Kidney (tissue), 14 donors: ENCODE measurements around the gene SLC22A31. TPM values are rescaled to one million over a fixed set of nuclear protein-coding genes. Genes with fewer than 3 reads are reported as not detected.

Source experiments
- DNase-seq, 5 donors: peaks; one replicate each; pipeline ENCODE4 v3.0.0-alpha.2; 2013 to 2020
- FAIRE-seq: peaks from 2 replicates; lab custom pipeline; 2012; peaks lifted over from hg19 to GRCh38; lab: Jason Lieb, UNC
- H3K27ac ChIP-seq, 2 donors: one replicate each; pipeline ENCODE4 v1.7.0; 2013; ENCODE audit warnings: low read depth in 2 of 2, low read length in 2 of 2, inconsistent platforms in 1 of 2
- H3K27me3 ChIP-seq: one replicate; pipeline ENCODE4 v1.7.1; 2013; ENCODE audit warnings: low read length, inconsistent platforms; ENCODE audit not compliant: control insufficient read depth, insufficient read depth
- H3K36me3 ChIP-seq, 3 donors: one replicate each; pipeline versions ENCODE4 v1.7.0 to v1.7.1; 2013; ENCODE audit warnings: low read length in 3 of 3, control low read depth in 1 of 3, inconsistent platforms in 1 of 3; ENCODE audit not compliant: insufficient read depth in 3 of 3, control insufficient read depth in 2 of 3
- H3K4me1 ChIP-seq, 3 donors: one replicate each; pipeline versions ENCODE4 v1.7.0 to v1.7.1; 2013; ENCODE audit warnings: low read length in 3 of 3, inconsistent platforms in 1 of 3, low read depth in 1 of 3; ENCODE audit not compliant: control insufficient read depth in 2 of 3, insufficient read depth in 2 of 3
- H3K4me3 ChIP-seq, 3 donors: one replicate each; pipeline versions ENCODE4 v1.7.0 to v1.8.1; 2013; ENCODE audit warnings: low read length in 3 of 3, control low read depth in 1 of 3, inconsistent platforms in 1 of 3
- H3K9ac ChIP-seq, 3 donors: one replicate each; pipeline versions ENCODE4 v1.7.0 to v1.7.1; 2013; ENCODE audit warnings: low read length in 3 of 3, control low read depth in 1 of 3, inconsistent platforms in 1 of 3
- H3K9me3 ChIP-seq, 3 donors: one replicate each; pipeline versions ENCODE4 v1.7.0 to v1.7.1; 2013; ENCODE audit warnings: low read length in 3 of 3, control low read depth in 1 of 3, inconsistent platforms in 1 of 3; ENCODE audit not compliant: control insufficient read depth in 2 of 3, insufficient read depth in 1 of 3
- intact Hi-C: fragments of 100-400 bp; cut with DNase I; formaldehyde crosslinking; loops from one replicate; pipeline ENCODE4 v1.11.1; 2022
- polyA plus RNA-seq: library from polyadenylated mRNA; stranded (reverse); fragments of 350-450 nt; fragmentation: Illumina TruSeq; extraction: RNeasy Lipid Tissue Mini Kit (QIAGEN cat#74804); gene quantifications from one replicate; pipeline ENCODE4 v1.2.3, GENCODE V29; 2014; ENCODE audit warnings: low read depth, low replicate concordance; ENCODE audit not compliant: insufficient read depth
- total RNA-seq: library from RNA; stranded (reverse); fragmentation: NEBNext Ultra II Directional; extraction: Animal tissue kit (Norgen Biotek cat#: 25700); gene quantifications from one replicate; pipeline ENCODE4 v1.2.1, GENCODE V29; 2021
- TF ChIP-seq, protein P1 (sequence below): IDR thresholded peaks from 3 replicates; pipeline ENCODE4 v1.5.1; 2012; ENCODE audit warnings: mild to moderate bottlenecking, moderate library complexity, borderline replicate concordance; ENCODE audit not compliant: insufficient read depth; ENCODE audit errors: extremely low read depth
- donor health status: control.
- donor health status: control.
- donor health status: control.
- donor health status: control.
- donor health status: control.
- donor health status: DM: yes; HTN: yes; CAD: no.
- donor health status: Normal renal cell carcinoma (clear cell type).

Gene SLC22A31
- total and polyA plus RNA-seq, 2 donors from 2014 or later: 0.47 to 1.8 TPM

DNA sequence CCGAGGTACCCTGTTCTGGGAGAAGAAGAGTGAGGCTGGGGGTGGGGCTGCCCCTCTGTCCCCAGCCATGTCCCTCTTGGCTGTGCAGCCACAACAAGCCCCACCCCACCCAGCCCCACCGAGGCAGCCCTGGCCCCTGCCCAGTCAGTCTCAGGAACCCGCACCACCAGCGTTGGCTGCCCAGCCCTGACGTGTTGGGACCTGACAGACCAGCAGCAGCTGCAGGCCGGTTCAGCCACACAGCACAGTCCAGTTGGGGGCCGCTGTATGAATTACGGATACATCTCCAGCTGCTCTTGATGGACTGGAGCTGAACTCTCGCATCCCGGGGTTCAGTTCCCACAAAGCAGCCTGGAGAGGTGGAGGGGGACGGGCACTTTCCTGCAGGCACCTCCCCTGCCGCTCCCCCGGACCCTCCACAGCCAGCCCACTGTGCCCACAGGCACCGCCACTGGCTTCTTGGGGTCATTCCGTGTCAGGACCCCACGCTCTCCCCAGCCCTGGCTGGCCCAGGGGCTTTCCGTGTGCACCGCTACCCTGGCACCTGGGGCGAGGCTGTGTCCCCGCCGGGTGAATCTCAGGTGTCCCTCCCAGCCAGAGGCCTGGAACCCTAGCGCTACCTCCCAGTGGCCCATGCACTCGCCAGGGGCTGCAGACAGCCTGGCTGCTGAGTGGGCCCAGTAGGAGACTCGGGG, 21.7 kb downstream of the SLC22A31 start:
- Histone ChIP-seq H3K36me3 (no peaks in the 10 kb centered on the region), H3K27me3 (no peaks in the 10 kb centered on the region), H3K4me1 (no peaks in the 10 kb centered on the region), H3K4me3 (no peak overlapping the region), H3K27ac (no peak overlapping the region), H3K9me3 (no peaks in the 10 kb centered on the region), H3K9ac (no peak overlapping the region)
- FAIRE-seq (no peak), DNase-seq (no peak)
- TF ChIP-seq, protein P1, sequence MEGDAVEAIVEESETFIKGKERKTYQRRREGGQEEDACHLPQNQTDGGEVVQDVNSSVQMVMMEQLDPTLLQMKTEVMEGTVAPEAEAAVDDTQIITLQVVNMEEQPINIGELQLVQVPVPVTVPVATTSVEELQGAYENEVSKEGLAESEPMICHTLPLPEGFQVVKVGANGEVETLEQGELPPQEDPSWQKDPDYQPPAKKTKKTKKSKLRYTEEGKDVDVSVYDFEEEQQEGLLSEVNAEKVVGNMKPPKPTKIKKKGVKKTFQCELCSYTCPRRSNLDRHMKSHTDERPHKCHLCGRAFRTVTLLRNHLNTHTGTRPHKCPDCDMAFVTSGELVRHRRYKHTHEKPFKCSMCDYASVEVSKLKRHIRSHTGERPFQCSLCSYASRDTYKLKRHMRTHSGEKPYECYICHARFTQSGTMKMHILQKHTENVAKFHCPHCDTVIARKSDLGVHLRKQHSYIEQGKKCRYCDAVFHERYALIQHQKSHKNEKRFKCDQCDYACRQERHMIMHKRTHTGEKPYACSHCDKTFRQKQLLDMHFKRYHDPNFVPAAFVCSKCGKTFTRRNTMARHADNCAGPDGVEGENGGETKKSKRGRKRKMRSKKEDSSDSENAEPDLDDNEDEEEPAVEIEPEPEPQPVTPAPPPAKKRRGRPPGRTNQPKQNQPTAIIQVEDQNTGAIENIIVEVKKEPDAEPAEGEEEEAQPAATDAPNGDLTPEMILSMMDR: no peak
- intact Hi-C loops: no loop called here

DNA sequence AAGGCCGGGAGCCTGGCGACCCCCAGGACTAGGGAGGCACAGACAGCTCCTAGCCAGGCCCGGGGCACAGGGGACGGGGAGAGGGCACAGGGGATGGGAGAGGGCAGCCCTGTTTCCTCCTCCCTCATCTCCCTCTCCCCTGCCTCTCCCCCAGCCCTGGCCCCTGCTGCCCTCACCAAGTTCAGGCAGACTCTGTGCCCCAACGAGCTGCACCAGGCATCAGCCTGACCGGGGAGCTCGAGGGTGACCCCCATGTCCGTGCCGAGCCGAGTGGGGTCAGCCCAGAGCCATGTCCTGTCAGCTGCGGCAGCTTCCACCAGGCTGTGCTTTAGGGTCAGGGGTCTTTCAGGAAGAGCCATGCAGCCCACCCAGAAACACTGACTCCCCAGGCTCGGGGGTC, 22.8 kb downstream of the SLC22A31 start:
- intact Hi-C loops: no loop called here
- no peak for DNase-seq
- Histone ChIP-seq H3K27ac (no peak overlapping the region), H3K36me3 (no peaks in the 10 kb centered on the region), H3K9me3 (no peaks in the 10 kb centered on the region), H3K9ac (no peak overlapping the region), H3K27me3 (no peaks in the 10 kb centered on the region), H3K4me3 (no peak overlapping the region), H3K4me1 (no peaks in the 10 kb centered on the region)
- FAIRE-seq: no peak
- TF ChIP-seq, protein P1: no peak

DNA sequence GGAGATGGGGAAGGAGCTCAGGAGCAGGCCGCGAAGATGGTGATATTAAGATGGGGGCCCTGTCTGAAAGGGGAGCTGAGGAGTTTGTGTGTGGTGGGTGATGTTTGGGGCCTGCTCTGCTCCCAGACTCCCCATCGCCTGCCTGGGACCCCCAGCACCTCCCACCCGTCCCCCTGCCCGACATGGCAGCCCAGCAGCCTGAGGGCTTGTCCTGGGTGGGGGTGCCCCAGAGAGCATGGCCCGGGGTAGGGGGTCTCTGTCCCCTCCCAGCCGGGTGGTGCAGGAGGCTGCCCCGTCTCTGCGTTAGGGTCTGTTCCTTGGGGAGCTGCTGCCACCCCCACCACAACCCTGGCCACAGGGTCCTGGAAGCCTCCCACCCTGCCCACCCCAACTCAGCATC, 23.6 kb downstream of the SLC22A31 start:
- no peaks in the 10 kb centered on the region for H3K27me3 ChIP-seq
- H3K9ac ChIP-seq: no peak overlapping the region
- no peak for FAIRE-seq
- no peaks in the 10 kb centered on the region for H3K36me3 ChIP-seq
- DNase-seq: no peak
- H3K9me3 ChIP-seq: no peaks in the 10 kb centered on the region
- TF ChIP-seq, protein P1: no peak
- H3K4me1 ChIP-seq: peaks cover 0 to 1% (median 0%) of the 10 kb centered on the region in 3 donors
- intact Hi-C loops: no loop called here
- H3K4me3 ChIP-seq: no peak overlapping the region
- no peak overlapping the region for H3K27ac ChIP-seq
